Measurements from ENCODE around the gene KMT2E.
"Not testable (repeated sequence)": the region's sequence is repeated elsewhere in the genome, so short reads cannot be mapped to it uniquely, and the experiment has no call there.

The KMT2E gene

GRCh38 chr7:104982308-104983075 is 31.5 kb upstream of the KMT2E start:
- Histone ChIP-seq H3K9me3 (ENCODE audit: control insufficient read depth in 1 of 2, low read length in 2 of 2) (no peaks in the 10 kb centered on the region), H3K27me3 (ENCODE audit: control insufficient read depth in 1 of 2, insufficient read depth in 2 of 2, low read length in 2 of 2) (no peaks in the 10 kb centered on the region), H3K27ac (ENCODE audit: low read depth, low read length) (peak overlapping the region; percentile 98), H3K4me3 (ENCODE audit: low read depth in 1 of 2, low read length in 2 of 2) (peak overlapping the region; percentile 84 to 90), H3K4me1 (ENCODE audit: control insufficient read depth in 1 of 2, insufficient read depth in 2 of 2, low read length in 2 of 2) (peaks cover 53 to 68% of the 10 kb centered on the region in 2 donors), H3K36me3 (ENCODE audit: control insufficient read depth in 1 of 2, insufficient read depth in 2 of 2, low read length in 2 of 2) (no peaks in the 10 kb centered on the region), H3K9ac (ENCODE audit: low read depth in 1 of 2, low read length in 2 of 2) (peak overlapping the region; percentile 79 to 98)

- peak overlapping the region; percentile 98 for H3K27ac ChIP-seq (ENCODE audit: low read depth, low read length)
- H3K9me3 ChIP-seq (ENCODE audit: control insufficient read depth in 1 of 2, low read length in 2 of 2): no peaks in the 10 kb centered on the region
- no peaks in the 10 kb centered on the region for H3K36me3 ChIP-seq (ENCODE audit: control insufficient read depth in 1 of 2, insufficient read depth in 2 of 2, low read length in 2 of 2)
- peaks cover 47 to 69% of the 10 kb centered on the region in 2 donors for H3K4me1 ChIP-seq (ENCODE audit: control insufficient read depth in 1 of 2, insufficient read depth in 2 of 2, low read length in 2 of 2)
- no peaks in the 10 kb centered on the region for H3K27me3 ChIP-seq (ENCODE audit: control insufficient read depth in 1 of 2, insufficient read depth in 2 of 2, low read length in 2 of 2)
- peak overlapping the region; percentile 84 to 90 for H3K4me3 ChIP-seq (ENCODE audit: low read depth in 1 of 2, low read length in 2 of 2)
- H3K9ac ChIP-seq (ENCODE audit: low read depth in 1 of 2, low read length in 2 of 2): peak overlapping the region; percentile 79 to 98
These were observed 30.9 kb upstream of the KMT2E start for GRCh38 chr7:104983076-104983577.

DNA sequence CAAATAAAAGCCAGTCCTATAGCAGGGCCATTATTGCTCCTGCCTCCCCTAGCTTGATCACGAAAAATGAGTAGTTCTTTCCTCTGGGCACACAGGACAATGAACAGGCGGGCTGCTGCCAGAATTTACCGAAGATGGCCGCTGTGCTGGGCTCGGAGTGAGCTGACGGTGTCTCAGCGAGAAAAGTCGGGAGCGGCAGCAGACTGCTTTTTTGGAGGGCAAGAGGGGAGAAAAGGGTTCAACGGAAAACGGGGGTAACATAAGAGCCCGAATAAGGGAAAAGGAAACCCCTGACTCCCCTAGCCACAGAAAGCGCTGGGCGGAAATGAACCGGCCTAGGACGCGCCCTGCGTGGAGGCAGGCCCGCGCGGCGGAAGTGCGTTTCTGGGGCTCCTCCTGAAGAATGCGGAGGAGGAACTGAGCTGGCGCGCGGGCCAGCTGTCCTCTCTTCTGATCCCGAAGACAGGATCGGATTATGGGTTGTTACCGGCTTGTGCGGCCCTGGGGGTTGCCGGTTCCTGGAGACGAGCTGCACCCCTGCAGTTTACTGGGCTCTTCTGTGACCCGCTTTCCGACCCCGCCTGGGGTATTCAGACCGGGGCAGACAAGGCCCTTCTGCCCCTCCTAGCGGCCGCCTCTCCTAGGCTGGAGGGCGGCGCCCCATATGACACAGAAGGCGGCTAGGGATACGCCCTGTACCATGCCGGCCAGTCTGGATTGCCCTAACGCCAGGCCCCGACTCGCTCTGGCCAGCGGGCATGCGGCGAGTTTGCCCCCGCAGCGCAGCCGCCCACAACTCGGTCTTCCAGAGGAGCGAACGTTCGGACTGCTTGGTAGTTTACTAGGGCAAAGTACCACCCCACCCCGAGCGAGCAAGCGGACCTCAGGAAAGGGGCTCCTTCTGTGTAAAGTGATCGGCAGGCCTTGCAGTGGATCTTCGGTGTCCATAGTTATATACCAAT is 30.1 kb upstream of the KMT2E start:
- Histone ChIP-seq H3K4me3 (ENCODE audit: low read depth in 1 of 2, low read length in 2 of 2) (peak overlapping the region; percentile 84 to 90), H3K27me3 (ENCODE audit: control insufficient read depth in 1 of 2, insufficient read depth in 2 of 2, low read length in 2 of 2) (no peaks in the 10 kb centered on the region), H3K4me1 (ENCODE audit: control insufficient read depth in 1 of 2, insufficient read depth in 2 of 2, low read length in 2 of 2) (peaks cover 46 to 63% of the 10 kb centered on the region in 2 donors), H3K27ac (ENCODE audit: low read depth, low read length) (peak overlapping the region; percentile 98), H3K9ac (ENCODE audit: low read depth in 1 of 2, low read length in 2 of 2) (peak overlapping the region; percentile 79 to 98), H3K36me3 (ENCODE audit: control insufficient read depth in 1 of 2, insufficient read depth in 2 of 2, low read length in 2 of 2) (peaks cover 0 to 2% of the 10 kb centered on the region in 2 donors), H3K9me3 (ENCODE audit: control insufficient read depth in 1 of 2, low read length in 2 of 2) (no peaks in the 10 kb centered on the region)

GRCh38 chr7:104984585-104985258 is 29.3 kb upstream of the KMT2E start:
- Histone ChIP-seq H3K36me3 (ENCODE audit: control insufficient read depth in 1 of 2, insufficient read depth in 2 of 2, low read length in 2 of 2) (peaks cover 0 to 3% of the 10 kb centered on the region in 2 donors), H3K4me1 (ENCODE audit: control insufficient read depth in 1 of 2, insufficient read depth in 2 of 2, low read length in 2 of 2) (peaks cover 41 to 54% of the 10 kb centered on the region in 2 donors), H3K9ac (ENCODE audit: low read depth in 1 of 2, low read length in 2 of 2) (peak overlapping the region; percentile 79 to 98), H3K9me3 (ENCODE audit: control insufficient read depth in 1 of 2, low read length in 2 of 2) (no peaks in the 10 kb centered on the region), H3K27me3 (ENCODE audit: control insufficient read depth in 1 of 2, insufficient read depth in 2 of 2, low read length in 2 of 2) (no peaks in the 10 kb centered on the region), H3K27ac (ENCODE audit: low read depth, low read length) (peak overlapping the region; percentile 98), H3K4me3 (ENCODE audit: low read depth in 1 of 2, low read length in 2 of 2) (peak overlapping the region; percentile 84 to 90)

GRCh38 chr7:104985259-104985617 is 28.8 kb upstream of the KMT2E start:
- Histone ChIP-seq H3K27ac (ENCODE audit: low read depth, low read length) (no peak overlapping the region), H3K4me1 (ENCODE audit: control insufficient read depth in 1 of 2, insufficient read depth in 2 of 2, low read length in 2 of 2) (peaks cover 37 to 49% of the 10 kb centered on the region in 2 donors), H3K9ac (ENCODE audit: low read depth in 1 of 2, low read length in 2 of 2) (no peak overlapping the region), H3K27me3 (ENCODE audit: control insufficient read depth in 1 of 2, insufficient read depth in 2 of 2, low read length in 2 of 2) (no peaks in the 10 kb centered on the region), H3K4me3 (ENCODE audit: low read depth in 1 of 2, low read length in 2 of 2) (no peak overlapping the region), H3K9me3 (ENCODE audit: control insufficient read depth in 1 of 2, low read length in 2 of 2) (no peaks in the 10 kb centered on the region), H3K36me3 (ENCODE audit: control insufficient read depth in 1 of 2, insufficient read depth in 2 of 2, low read length in 2 of 2) (peaks cover 0 to 3% of the 10 kb centered on the region in 2 donors)

GRCh38 chr7:104986628-104987259 is 27.3 kb upstream of the KMT2E start:
- no peak overlapping the region for H3K27ac ChIP-seq (ENCODE audit: low read depth, low read length)
- no peak overlapping the region for H3K4me3 ChIP-seq (ENCODE audit: low read depth in 1 of 2, low read length in 2 of 2)
- no peak overlapping the region for H3K9ac ChIP-seq (ENCODE audit: low read depth in 1 of 2, low read length in 2 of 2)
- no peaks in the 10 kb centered on the region for H3K27me3 ChIP-seq (ENCODE audit: control insufficient read depth in 1 of 2, insufficient read depth in 2 of 2, low read length in 2 of 2)
- no peaks in the 10 kb centered on the region for H3K9me3 ChIP-seq (ENCODE audit: control insufficient read depth in 1 of 2, low read length in 2 of 2)
- H3K36me3 ChIP-seq (ENCODE audit: control insufficient read depth in 1 of 2, insufficient read depth in 2 of 2, low read length in 2 of 2): peaks cover 3 to 6% of the 10 kb centered on the region in 2 donors
- peaks cover 41 to 58% of the 10 kb centered on the region in 2 donors for H3K4me1 ChIP-seq (ENCODE audit: control insufficient read depth in 1 of 2, insufficient read depth in 2 of 2, low read length in 2 of 2)

DNA sequence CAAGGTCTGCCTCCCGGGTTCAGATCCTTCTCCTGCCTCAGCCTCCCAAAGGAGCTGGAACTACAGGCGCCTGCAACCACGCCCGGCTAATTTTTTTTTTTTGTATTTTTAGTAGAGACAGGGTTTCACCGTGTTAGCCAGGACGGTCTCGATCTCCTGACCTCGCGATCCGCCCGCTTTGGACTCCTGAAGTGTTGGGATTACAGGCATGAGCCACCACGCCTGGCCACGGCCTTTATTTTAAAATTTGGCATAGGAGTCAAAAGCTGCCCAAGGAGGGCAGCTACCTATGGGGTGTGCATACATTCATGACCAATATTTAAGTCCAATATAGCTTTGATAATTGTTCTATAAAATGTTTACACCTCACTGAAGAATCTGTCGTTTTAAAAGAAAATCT is 26.6 kb upstream of the KMT2E start:
- H3K27me3 ChIP-seq (ENCODE audit: control insufficient read depth in 1 of 2, insufficient read depth in 2 of 2, low read length in 2 of 2); H3K27ac ChIP-seq (ENCODE audit: low read depth, low read length); H3K9ac ChIP-seq (ENCODE audit: low read depth in 1 of 2, low read length in 2 of 2); H3K36me3 ChIP-seq (ENCODE audit: control insufficient read depth in 1 of 2, insufficient read depth in 2 of 2, low read length in 2 of 2); H3K4me3 ChIP-seq (ENCODE audit: low read depth in 1 of 2, low read length in 2 of 2); H3K9me3 ChIP-seq (ENCODE audit: control insufficient read depth in 1 of 2, low read length in 2 of 2): not testable (repeated sequence)
- peaks cover 35 to 53% of the 10 kb centered on the region in 2 donors for H3K4me1 ChIP-seq (ENCODE audit: control insufficient read depth in 1 of 2, insufficient read depth in 2 of 2, low read length in 2 of 2)

- Histone ChIP-seq H3K27ac (ENCODE audit: low read depth, low read length) (no peak overlapping the region), H3K4me3 (ENCODE audit: low read depth in 1 of 2, low read length in 2 of 2) (no peak overlapping the region), H3K36me3 (ENCODE audit: control insufficient read depth in 1 of 2, insufficient read depth in 2 of 2, low read length in 2 of 2) (peaks cover 3 to 11% of the 10 kb centered on the region in 2 donors), H3K4me1 (ENCODE audit: control insufficient read depth in 1 of 2, insufficient read depth in 2 of 2, low read length in 2 of 2) (peaks cover 19 to 40% of the 10 kb centered on the region in 2 donors), H3K9ac (ENCODE audit: low read depth in 1 of 2, low read length in 2 of 2) (no peak overlapping the region), H3K27me3 (ENCODE audit: control insufficient read depth in 1 of 2, insufficient read depth in 2 of 2, low read length in 2 of 2) (no peaks in the 10 kb centered on the region), H3K9me3 (ENCODE audit: control insufficient read depth in 1 of 2, low read length in 2 of 2) (no peaks in the 10 kb centered on the region)
These were observed 23.0 kb upstream of the KMT2E start for GRCh38 chr7:104990983-104991382.

DNA sequence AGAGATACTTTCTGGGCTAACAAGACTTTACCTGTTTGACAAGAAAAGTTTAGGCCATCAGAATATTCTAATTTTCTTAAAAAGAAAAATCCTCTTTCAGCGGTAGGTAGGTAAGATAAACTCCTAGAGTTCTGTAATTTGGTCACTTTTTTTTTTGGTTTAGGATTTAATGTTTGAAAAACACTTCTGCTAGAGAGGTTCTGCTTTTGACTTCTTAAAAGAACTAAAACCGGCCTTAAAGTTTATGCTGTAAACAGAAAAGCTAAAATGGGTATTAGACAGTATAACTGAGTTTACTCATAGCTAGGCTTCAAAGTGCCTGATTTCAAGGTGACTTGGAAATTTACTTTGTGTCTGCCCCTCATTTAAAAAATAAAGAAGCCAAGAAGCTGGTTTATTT is 21.7 kb upstream of the KMT2E start:
- Histone ChIP-seq H3K9ac (ENCODE audit: low read depth in 1 of 2, low read length in 2 of 2) (no peak overlapping the region), H3K27ac (ENCODE audit: low read depth, low read length) (no peak overlapping the region), H3K4me3 (ENCODE audit: low read depth in 1 of 2, low read length in 2 of 2) (no peak overlapping the region), H3K36me3 (ENCODE audit: control insufficient read depth in 1 of 2, insufficient read depth in 2 of 2, low read length in 2 of 2) (peaks cover 3 to 11% of the 10 kb centered on the region in 2 donors), H3K4me1 (ENCODE audit: control insufficient read depth in 1 of 2, insufficient read depth in 2 of 2, low read length in 2 of 2) (peaks cover 25 to 31% of the 10 kb centered on the region in 2 donors), H3K27me3 (ENCODE audit: control insufficient read depth in 1 of 2, insufficient read depth in 2 of 2, low read length in 2 of 2) (no peaks in the 10 kb centered on the region), H3K9me3 (ENCODE audit: control insufficient read depth in 1 of 2, low read length in 2 of 2) (no peaks in the 10 kb centered on the region)

All from duodenal mucosa (tissue), 2 donors.